ENCODE measurements around the gene KIF24.
"Not testable (repeated sequence)": the region's sequence is repeated elsewhere in the genome, so short reads cannot be mapped to it uniquely, and the experiment has no call there.

KIF24 gene

GRCh38 chr9:34328987-34329832, at the start of gene KIF24, which contains the start of gene NUDT2:
KIF24 (minus strand) TSS chr9:34329268; CDS start chr9:34311346, 17,922 bp downstream.
NUDT2 (plus strand) TSS chr9:34329569; CDS start chr9:34339040, 9,471 bp downstream.
- peak; percentile 58 to 99 (median 95) for DNase-seq

GRCh38 chr9:34378376-34379060, 49.5 kb upstream of the KIF24 start:
- DNase-seq, result no peak

GRCh38 chr9:34377404-34377746, 48.3 kb upstream of the KIF24 start:
- peak in 6 of 51 donors; percentile 30 to 53 (median 42) for DNase-seq

GRCh38 chr9:34376596-34377403, 47.7 kb upstream of the KIF24 start, which contains the start of gene MYORG:
MYORG (minus strand) TSS chr9:34376898; CDS start chr9:34372943, 3,955 bp downstream.
- DNase-seq, result peak; percentile 51 to 96 (median 87)

- peak in 26 of 51 donors; percentile 27 to 79 (median 49) for DNase-seq
Observed at GRCh38 chr9:34375901-34376595, 47.0 kb upstream of the KIF24 start.

GRCh38 chr9:34374905-34375552, 46.0 kb upstream of the KIF24 start:
- no peak for DNase-seq

GRCh38 chr9:34374339-34374738, 45.3 kb upstream of the KIF24 start:
- no peak for DNase-seq

- DNase-seq, result no peak
Observed at GRCh38 chr9:34373749-34374148, 44.7 kb upstream of the KIF24 start.

- no peak for DNase-seq
Observed at GRCh38 chr9:34372467-34373011, 43.5 kb upstream of the KIF24 start.

- DNase-seq, result no peak
Observed at GRCh38 chr9:34371886-34372466, 42.9 kb upstream of the KIF24 start.

GRCh38 chr9:34370970-34371880, 42.2 kb upstream of the KIF24 start:
- DNase-seq, result no peak

GRCh38 chr9:34370335-34370969, 41.4 kb upstream of the KIF24 start:
- DNase-seq, result no peak

- DNase-seq, result no peak
Observed at GRCh38 chr9:34369636-34370035, 40.6 kb upstream of the KIF24 start.

- DNase-seq, result not testable (repeated sequence)
Observed at GRCh38 chr9:34368796-34369195, 39.7 kb upstream of the KIF24 start.

- DNase-seq, result not testable (repeated sequence)
Observed at GRCh38 chr9:34367751-34368410, 38.8 kb upstream of the KIF24 start.

GRCh38 chr9:34366365-34366764, 37.3 kb upstream of the KIF24 start:
- DNase-seq, result no peak

- no peak for DNase-seq
Observed at GRCh38 chr9:34365282-34365681, 36.2 kb upstream of the KIF24 start.
